ENCODE measurements around the gene CRYL1. TPM values are rescaled to one million over a fixed set of nuclear protein-coding genes. Genes with fewer than 3 reads are reported as not detected.

CRYL1 gene
- total and polyA plus RNA-seq, 2 of the 13 experiments (the other 11 are each of a cell fraction or from before 2014, with no cell fraction given): 57.2 to 115 TPM

DNA sequence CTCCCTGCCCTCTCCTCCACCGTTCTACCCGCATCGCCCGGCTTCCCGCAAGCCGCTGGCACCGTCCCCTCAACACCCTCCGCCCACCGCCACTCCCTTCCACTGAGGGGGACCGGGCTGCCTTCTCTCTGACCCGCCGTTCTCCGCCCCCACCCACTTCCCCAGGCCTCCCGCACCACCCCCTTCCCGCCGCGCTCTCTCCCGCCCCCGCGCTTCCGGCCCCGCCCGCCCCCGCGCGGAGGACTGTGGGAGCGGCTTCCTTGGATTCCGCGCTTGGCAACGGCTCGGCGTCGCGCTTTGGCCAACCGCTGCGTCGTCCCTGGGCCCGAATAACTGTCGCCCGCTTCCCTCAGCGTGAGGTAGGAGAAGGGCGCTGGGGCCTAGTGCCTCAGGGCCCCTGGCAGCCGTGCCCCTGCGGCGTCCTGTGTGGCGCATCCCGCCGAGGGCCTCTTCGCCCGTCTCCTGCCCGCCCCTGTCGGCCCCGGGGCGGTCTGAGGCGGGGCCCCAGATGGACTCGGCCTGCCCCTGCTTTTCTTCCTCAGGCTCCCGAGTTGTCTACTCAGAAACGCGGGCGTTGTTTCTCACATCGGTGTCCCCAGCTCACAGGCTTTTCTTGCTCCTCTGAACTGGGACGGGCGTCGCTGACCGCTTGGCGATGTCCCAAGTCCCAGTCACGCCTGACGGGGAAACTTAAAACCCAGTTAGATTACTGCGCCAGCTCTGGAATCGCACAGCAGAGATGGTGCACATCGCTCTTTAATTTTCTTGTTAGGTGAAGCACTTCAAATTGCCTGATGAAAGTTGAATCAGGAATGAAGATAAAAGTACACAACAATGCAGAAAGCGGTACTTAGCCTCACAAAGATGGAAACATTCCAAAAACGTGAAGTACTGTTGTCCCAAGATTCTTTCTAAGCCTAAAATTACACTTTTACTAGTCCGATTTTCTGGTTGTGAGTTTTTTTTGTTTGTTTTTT is 41.5 kb upstream of the CRYL1 start, which contains the start of gene IFT88 (continued):
- TF ChIP-seq, protein P1, sequence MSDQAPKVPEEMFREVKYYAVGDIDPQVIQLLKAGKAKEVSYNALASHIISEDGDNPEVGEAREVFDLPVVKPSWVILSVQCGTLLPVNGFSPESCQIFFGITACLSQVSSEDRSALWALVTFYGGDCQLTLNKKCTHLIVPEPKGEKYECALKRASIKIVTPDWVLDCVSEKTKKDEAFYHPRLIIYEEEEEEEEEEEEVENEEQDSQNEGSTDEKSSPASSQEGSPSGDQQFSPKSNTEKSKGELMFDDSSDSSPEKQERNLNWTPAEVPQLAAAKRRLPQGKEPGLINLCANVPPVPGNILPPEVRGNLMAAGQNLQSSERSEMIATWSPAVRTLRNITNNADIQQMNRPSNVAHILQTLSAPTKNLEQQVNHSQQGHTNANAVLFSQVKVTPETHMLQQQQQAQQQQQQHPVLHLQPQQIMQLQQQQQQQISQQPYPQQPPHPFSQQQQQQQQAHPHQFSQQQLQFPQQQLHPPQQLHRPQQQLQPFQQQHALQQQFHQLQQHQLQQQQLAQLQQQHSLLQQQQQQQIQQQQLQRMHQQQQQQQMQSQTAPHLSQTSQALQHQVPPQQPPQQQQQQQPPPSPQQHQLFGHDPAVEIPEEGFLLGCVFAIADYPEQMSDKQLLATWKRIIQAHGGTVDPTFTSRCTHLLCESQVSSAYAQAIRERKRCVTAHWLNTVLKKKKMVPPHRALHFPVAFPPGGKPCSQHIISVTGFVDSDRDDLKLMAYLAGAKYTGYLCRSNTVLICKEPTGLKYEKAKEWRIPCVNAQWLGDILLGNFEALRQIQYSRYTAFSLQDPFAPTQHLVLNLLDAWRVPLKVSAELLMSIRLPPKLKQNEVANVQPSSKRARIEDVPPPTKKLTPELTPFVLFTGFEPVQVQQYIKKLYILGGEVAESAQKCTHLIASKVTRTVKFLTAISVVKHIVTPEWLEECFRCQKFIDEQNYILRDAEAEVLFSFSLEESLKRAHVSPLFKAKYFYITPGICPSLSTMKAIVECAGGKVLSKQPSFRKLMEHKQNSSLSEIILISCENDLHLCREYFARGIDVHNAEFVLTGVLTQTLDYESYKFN (CRISPR knock-in tag; conservative IDR thresholded peaks at IDR 0.05): peak; percentile 66
- TF ChIP-seq, protein P2, sequence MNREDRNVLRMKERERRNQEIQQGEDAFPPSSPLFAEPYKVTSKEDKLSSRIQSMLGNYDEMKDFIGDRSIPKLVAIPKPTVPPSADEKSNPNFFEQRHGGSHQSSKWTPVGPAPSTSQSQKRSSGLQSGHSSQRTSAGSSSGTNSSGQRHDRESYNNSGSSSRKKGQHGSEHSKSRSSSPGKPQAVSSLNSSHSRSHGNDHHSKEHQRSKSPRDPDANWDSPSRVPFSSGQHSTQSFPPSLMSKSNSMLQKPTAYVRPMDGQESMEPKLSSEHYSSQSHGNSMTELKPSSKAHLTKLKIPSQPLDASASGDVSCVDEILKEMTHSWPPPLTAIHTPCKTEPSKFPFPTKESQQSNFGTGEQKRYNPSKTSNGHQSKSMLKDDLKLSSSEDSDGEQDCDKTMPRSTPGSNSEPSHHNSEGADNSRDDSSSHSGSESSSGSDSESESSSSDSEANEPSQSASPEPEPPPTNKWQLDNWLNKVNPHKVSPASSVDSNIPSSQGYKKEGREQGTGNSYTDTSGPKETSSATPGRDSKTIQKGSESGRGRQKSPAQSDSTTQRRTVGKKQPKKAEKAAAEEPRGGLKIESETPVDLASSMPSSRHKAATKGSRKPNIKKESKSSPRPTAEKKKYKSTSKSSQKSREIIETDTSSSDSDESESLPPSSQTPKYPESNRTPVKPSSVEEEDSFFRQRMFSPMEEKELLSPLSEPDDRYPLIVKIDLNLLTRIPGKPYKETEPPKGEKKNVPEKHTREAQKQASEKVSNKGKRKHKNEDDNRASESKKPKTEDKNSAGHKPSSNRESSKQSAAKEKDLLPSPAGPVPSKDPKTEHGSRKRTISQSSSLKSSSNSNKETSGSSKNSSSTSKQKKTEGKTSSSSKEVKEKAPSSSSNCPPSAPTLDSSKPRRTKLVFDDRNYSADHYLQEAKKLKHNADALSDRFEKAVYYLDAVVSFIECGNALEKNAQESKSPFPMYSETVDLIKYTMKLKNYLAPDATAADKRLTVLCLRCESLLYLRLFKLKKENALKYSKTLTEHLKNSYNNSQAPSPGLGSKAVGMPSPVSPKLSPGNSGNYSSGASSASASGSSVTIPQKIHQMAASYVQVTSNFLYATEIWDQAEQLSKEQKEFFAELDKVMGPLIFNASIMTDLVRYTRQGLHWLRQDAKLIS (CRISPR knock-in tag; IDR thresholded peaks at IDR 0.05): no peak
- TF ChIP-seq CHCHD3 (CRISPR knock-in tag; IDR thresholded peaks at IDR 0.05) (no peak), AGO1 (IDR thresholded peaks at IDR 0.05; ENCODE audit: low read depth, low read length, poor library complexity, severe bottlenecking) (peak; percentile 36), ZNF781 (CRISPR knock-in tag; IDR thresholded peaks at IDR 0.05; ENCODE audit: borderline replicate concordance, not compliant biosample characterization) (peak; percentile 81), IKZF4 (CRISPR knock-in tag; IDR thresholded peaks at IDR 0.05; ENCODE audit: borderline replicate concordance, low read depth, not compliant biosample characterization) (peak; percentile 43), ZNF816 (CRISPR knock-in tag; IDR thresholded peaks at IDR 0.05; ENCODE audit: borderline replicate concordance) (no peak; the same call in 1 of the 2 replicates), YEATS4 (CRISPR knock-in tag; IDR thresholded peaks at IDR 0.05; ENCODE audit: borderline replicate concordance) (peak; percentile 77; the same call in 1 of the 2 replicates), PCBP1 (IDR thresholded peaks at IDR 0.05; ENCODE audit: borderline replicate concordance, low read depth, low read length) (no peak), ZNF441 (CRISPR knock-in tag; IDR thresholded peaks at IDR 0.05; ENCODE audit: borderline replicate concordance) (peak; percentile 3; the same call in 1 of the 2 replicates), HDAC6 (IDR thresholded peaks at IDR 0.05; ENCODE audit: low read depth, low read length) (no peak)
- TF ChIP-seq, protein P3, sequence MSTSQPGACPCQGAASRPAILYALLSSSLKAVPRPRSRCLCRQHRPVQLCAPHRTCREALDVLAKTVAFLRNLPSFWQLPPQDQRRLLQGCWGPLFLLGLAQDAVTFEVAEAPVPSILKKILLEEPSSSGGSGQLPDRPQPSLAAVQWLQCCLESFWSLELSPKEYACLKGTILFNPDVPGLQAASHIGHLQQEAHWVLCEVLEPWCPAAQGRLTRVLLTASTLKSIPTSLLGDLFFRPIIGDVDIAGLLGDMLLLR (CRISPR knock-in tag; IDR thresholded peaks at IDR 0.05): no peak
- TF ChIP-seq, protein P4, sequence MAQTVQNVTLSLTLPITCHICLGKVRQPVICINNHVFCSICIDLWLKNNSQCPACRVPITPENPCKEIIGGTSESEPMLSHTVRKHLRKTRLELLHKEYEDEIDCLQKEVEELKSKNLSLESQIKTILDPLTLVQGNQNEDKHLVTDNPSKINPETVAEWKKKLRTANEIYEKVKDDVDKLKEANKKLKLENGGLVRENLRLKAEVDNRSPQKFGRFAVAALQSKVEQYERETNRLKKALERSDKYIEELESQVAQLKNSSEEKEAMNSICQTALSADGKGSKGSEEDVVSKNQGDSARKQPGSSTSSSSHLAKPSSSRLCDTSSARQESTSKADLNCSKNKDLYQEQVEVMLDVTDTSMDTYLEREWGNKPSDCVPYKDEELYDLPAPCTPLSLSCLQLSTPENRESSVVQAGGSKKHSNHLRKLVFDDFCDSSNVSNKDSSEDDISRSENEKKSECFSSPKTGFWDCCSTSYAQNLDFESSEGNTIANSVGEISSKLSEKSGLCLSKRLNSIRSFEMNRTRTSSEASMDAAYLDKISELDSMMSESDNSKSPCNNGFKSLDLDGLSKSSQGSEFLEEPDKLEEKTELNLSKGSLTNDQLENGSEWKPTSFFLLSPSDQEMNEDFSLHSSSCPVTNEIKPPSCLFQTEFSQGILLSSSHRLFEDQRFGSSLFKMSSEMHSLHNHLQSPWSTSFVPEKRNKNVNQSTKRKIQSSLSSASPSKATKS (CRISPR knock-in tag; IDR thresholded peaks at IDR 0.05): no peak
- TF ChIP-seq, protein P5, sequence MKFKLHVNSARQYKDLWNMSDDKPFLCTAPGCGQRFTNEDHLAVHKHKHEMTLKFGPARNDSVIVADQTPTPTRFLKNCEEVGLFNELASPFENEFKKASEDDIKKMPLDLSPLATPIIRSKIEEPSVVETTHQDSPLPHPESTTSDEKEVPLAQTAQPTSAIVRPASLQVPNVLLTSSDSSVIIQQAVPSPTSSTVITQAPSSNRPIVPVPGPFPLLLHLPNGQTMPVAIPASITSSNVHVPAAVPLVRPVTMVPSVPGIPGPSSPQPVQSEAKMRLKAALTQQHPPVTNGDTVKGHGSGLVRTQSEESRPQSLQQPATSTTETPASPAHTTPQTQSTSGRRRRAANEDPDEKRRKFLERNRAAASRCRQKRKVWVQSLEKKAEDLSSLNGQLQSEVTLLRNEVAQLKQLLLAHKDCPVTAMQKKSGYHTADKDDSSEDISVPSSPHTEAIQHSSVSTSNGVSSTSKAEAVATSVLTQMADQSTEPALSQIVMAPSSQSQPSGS (CRISPR knock-in tag; IDR thresholded peaks at IDR 0.05): peak; percentile 56; the same call in 1 of the 2 replicates

Measured in HepG2 (cell line).